Lower lobe of right lung (tissue), 2 donors: ENCODE results near the gene FRMD4B. TPM values are rescaled to one million over a fixed set of nuclear protein-coding genes. Genes with fewer than 3 reads are reported as not detected.

ENCODE experiments used
- ATAC-seq, 2 donors: fragments of 200-7000 bp; cut with Tn5 transposase; one replicate each; pipeline ENCODE4 v1.9.1; 2020 to 2022; ENCODE audit warnings: mild to moderate bottlenecking in 2 of 2, moderate library complexity in 2 of 2
- DNase-seq: peaks from one replicate; pipeline ENCODE4 v3.0.0-alpha.2; 2020
- H3K27ac ChIP-seq: fragments of 200-600 bp; one replicate; pipeline ENCODE4 v1.8.0; 2022
- H3K27me3 ChIP-seq: fragments of 200-600 bp; one replicate; pipeline ENCODE4 v1.8.0; 2022; ENCODE audit warnings: low read depth
- H3K36me3 ChIP-seq: fragments of 200-600 bp; one replicate; pipeline ENCODE4 v1.8.0; 2022; ENCODE audit warnings: mild to moderate bottlenecking
- H3K4me1 ChIP-seq: fragments of 200-600 bp; one replicate; pipeline ENCODE4 v1.8.0; 2022
- H3K4me3 ChIP-seq: fragments of 200-600 bp; one replicate; pipeline ENCODE4 v1.8.0; 2022; ENCODE audit warnings: mild to moderate bottlenecking
- H3K9me3 ChIP-seq: fragments of 200-600 bp; one replicate; pipeline ENCODE4 v1.8.0; 2022
- CTCF ChIP-seq: fragments of 200-600 bp; IDR thresholded peaks from one replicate; pipeline ENCODE4 v1.8.0; 2022; ENCODE audit warnings: antibody characterized with exemption, mild to moderate bottlenecking
- intact Hi-C: fragments of 100-400 bp; cut with DNase I; formaldehyde crosslinking; loops from one replicate; pipeline ENCODE4 v1.11.0; 2022
- total RNA-seq: library from RNA; stranded (reverse); fragmentation: NEBNext Ultra II Directional; extraction: Animal tissue kit (Norgen Biotek cat#: 25700); gene quantifications from one replicate; pipeline ENCODE4 v1.2.1, GENCODE V29; 2021
- donor health status: DM: no; HTN: yes; CAD: no; lungs with severe emphysema.

Gene FRMD4B
- total RNA-seq, 1 donor from 2014 or later = 62.4 TPM

DNA sequence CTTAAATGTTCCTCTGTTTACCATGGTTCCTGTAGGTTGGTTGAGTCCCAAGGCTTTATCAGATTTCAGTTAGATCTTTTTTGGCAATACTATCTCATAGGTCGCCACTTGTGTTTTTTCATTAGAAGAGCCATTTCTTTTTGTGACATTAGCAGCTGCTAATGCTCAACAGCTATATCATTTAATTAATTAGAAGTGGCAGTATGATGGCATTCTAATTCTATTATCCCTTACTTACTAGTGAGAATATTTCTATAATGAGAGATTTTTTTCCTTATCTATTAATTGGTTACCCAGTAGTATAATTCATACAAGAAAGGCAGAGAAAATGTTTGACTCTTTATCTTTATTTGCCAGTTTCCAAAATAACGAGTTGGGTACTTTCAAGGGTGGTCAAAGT, 25.2 kb downstream of the FRMD4B start:
- H3K4me1 ChIP-seq = peaks cover 11% of the 10 kb centered on the region
- no peaks in the 10 kb centered on the region for H3K27me3 ChIP-seq
- H3K36me3 ChIP-seq = no peaks in the 10 kb centered on the region
- ATAC-seq (no peak), DNase-seq (no peak)
- TF ChIP-seq CTCF = no peak
- no peak overlapping the region for H3K4me3 ChIP-seq
- intact Hi-C loops = no loop called here
- no peak overlapping the region for H3K27ac ChIP-seq
- H3K9me3 ChIP-seq = no peaks in the 10 kb centered on the region

DNA sequence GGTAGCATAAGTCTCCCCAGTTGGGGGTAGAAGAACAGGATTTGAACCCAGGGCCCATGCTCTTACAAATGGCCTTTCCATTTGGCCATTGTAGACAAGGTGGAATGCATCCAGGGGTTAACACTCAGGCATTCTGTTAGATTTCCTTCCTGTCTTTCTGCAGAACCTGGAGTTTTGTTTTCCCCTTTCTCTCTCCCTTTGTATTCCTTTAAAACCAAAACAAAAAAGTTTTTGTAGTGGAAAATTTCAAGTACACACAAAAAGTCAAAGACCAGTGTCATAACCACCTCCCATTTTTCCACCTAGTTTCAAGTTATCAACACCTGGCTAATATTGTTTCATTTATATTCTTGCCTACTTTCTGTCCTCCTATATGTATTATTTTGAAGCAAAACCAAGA, 26.0 kb downstream of the FRMD4B start:
- no peak overlapping the region for H3K27ac ChIP-seq
- H3K27me3 ChIP-seq = no peaks in the 10 kb centered on the region
- no peak overlapping the region for H3K4me3 ChIP-seq
- H3K4me1 ChIP-seq = peaks cover 11% of the 10 kb centered on the region
- no peak for TF ChIP-seq CTCF
- no peaks in the 10 kb centered on the region for H3K36me3 ChIP-seq
- ATAC-seq = no peak
- DNase-seq = no peak
- intact Hi-C loops = no loop called here
- no peaks in the 10 kb centered on the region for H3K9me3 ChIP-seq

DNA sequence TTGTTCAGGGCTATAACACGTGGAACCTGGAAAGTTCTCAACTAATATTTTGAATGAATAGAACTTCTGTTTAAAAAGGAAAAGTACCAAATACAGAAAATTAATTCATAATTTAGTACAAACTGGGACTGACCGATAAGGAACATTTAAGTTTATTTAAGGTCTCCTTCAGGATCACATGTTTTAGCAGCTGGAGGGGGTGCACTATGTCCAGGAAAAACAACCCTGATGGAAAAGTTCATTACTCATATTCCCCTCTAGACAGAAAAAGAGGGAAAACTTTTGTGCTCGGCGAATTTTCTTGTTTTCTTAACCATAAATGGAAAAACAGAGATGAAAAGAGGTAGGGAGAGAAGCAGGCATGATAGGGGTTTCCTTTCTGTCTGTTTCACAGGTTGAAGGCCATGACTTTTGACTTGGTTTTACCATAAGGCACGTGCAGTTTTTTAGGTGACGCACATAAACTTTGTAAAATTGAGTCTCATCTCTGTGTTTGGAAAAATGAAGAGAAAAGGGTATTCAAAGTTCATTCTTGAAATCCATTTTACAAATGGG, 26.5 kb downstream of the FRMD4B start:
- no peaks in the 10 kb centered on the region for H3K36me3 ChIP-seq
- ATAC-seq = no peak
- H3K27me3 ChIP-seq = no peaks in the 10 kb centered on the region
- no peak overlapping the region for H3K4me3 ChIP-seq
- no peak for TF ChIP-seq CTCF
- intact Hi-C loops = no loop called here
- no peak overlapping the region for H3K27ac ChIP-seq
- no peak for DNase-seq
- H3K9me3 ChIP-seq = no peaks in the 10 kb centered on the region
- H3K4me1 ChIP-seq = peaks cover 12% of the 10 kb centered on the region

GRCh38 chr3:69357196-69357595, 28.7 kb downstream of the FRMD4B start:
- H3K36me3 ChIP-seq = no peaks in the 10 kb centered on the region
- no peaks in the 10 kb centered on the region for H3K27me3 ChIP-seq
- no peak for TF ChIP-seq CTCF
- no peak overlapping the region for H3K4me3 ChIP-seq
- intact Hi-C loops = no loop called here
- H3K27ac ChIP-seq = no peak overlapping the region
- peaks cover 23% of the 10 kb centered on the region for H3K4me1 ChIP-seq
- H3K9me3 ChIP-seq = no peaks in the 10 kb centered on the region
- ATAC-seq (no peak), DNase-seq (no peak)

DNA sequence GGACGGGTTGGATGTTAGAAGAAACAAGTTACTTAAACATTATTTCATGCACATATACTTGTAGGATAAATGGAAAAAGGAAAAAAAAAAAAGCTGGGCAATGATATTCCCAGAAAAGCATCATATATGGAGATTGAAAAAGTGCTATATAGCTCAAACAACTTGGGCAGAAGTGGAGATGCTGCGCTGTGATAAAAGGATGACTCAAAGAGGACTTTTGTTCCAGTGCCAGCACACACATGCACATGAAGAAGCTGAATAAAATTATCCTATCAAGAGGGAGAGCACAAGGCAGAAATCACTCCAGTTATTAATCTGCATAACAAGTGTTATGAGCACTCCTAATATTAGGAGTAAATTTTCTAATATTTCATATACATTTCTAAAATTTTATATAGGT, 30.9 kb downstream of the FRMD4B start:
- peaks cover 34% of the 10 kb centered on the region for H3K4me1 ChIP-seq
- intact Hi-C loops = no loop called here
- TF ChIP-seq CTCF = no peak
- no peak overlapping the region for H3K27ac ChIP-seq
- no peak overlapping the region for H3K4me3 ChIP-seq
- H3K27me3 ChIP-seq = no peaks in the 10 kb centered on the region
- ATAC-seq (no peak), DNase-seq (no peak)
- H3K9me3 ChIP-seq = no peaks in the 10 kb centered on the region
- H3K36me3 ChIP-seq = no peaks in the 10 kb centered on the region

- peaks cover 34% of the 10 kb centered on the region for H3K4me1 ChIP-seq
- no peaks in the 10 kb centered on the region for H3K9me3 ChIP-seq
- peak; percentile 71 to 83 for ATAC-seq
- DNase-seq = peak; percentile 74
- TF ChIP-seq CTCF = no peak
- peak overlapping the region; percentile 59 for H3K27ac ChIP-seq
- intact Hi-C loops = no loop called here
- H3K27me3 ChIP-seq = no peaks in the 10 kb centered on the region
- peak overlapping the region; percentile 37 for H3K4me3 ChIP-seq
- H3K36me3 ChIP-seq = no peaks in the 10 kb centered on the region
These were observed 32.4 kb downstream of the FRMD4B start for GRCh38 chr3:69353503-69353902.
